GM19238 (cell line): ENCODE measurements around the gene POTEC.
"Not testable (repeated sequence)": the region's sequence is repeated elsewhere in the genome, so short reads cannot be mapped to it uniquely, and the experiment has no call there.

Experiments used
- DNase-seq: peaks from one replicate; pipeline ENCODE4 v3.0.0; 2011; ENCODE audit warnings: low spot score; ENCODE audit not compliant: insufficient read length

Gene POTEC

GRCh38 chr18:14543446-14543964 lies at the start of gene POTEC:
TSS of gene POTEC (minus strand) at chr18:14543600. CDS start at chr18:14543146, 454 bp downstream.
- not testable (repeated sequence) for DNase-seq

GRCh38 chr18:14577971-14578370 lies 34.6 kb upstream of the POTEC start:
- no peak for DNase-seq

- not testable (repeated sequence) for DNase-seq
Measured at GRCh38 chr18:14559502-14559901, 16.1 kb upstream of the POTEC start.

- not testable (repeated sequence) for DNase-seq
Measured at GRCh38 chr18:14531659-14532058, 11.7 kb downstream of the POTEC start.

- not testable (repeated sequence) for DNase-seq
Measured at GRCh38 chr18:14510707-14511106, 32.7 kb downstream of the POTEC start.

- DNase-seq, result not testable (repeated sequence)
Measured at GRCh38 chr18:14503691-14504090, 39.7 kb downstream of the POTEC start.

GRCh38 chr18:14501894-14502293 lies 41.5 kb downstream of the POTEC start:
- DNase-seq, result not testable (repeated sequence)

- not testable (repeated sequence) for DNase-seq
Measured at GRCh38 chr18:14489256-14490014, 54.0 kb downstream of the POTEC start.

- not testable (repeated sequence) for DNase-seq
Measured at GRCh38 chr18:14488789-14489188, 54.6 kb downstream of the POTEC start.

GRCh38 chr18:14486926-14487580 lies 56.3 kb downstream of the POTEC start:
- not testable (repeated sequence) for DNase-seq

GRCh38 chr18:14479076-14479475 lies 64.3 kb downstream of the POTEC start:
- DNase-seq, result not testable (repeated sequence)

- DNase-seq, result not testable (repeated sequence)
Measured at GRCh38 chr18:14475520-14475919, 67.9 kb downstream of the POTEC start.

GRCh38 chr18:14474752-14475151 lies 68.6 kb downstream of the POTEC start:
- not testable (repeated sequence) for DNase-seq

- not testable (repeated sequence) for DNase-seq
Measured at GRCh38 chr18:14474007-14474720, 69.2 kb downstream of the POTEC start.

GRCh38 chr18:14473250-14474006 lies 70.0 kb downstream of the POTEC start:
- DNase-seq, result not testable (repeated sequence)

- DNase-seq, result not testable (repeated sequence)
Measured at GRCh38 chr18:14471286-14471685, 72.1 kb downstream of the POTEC start.

GRCh38 chr18:14470446-14470845 lies 73.0 kb downstream of the POTEC start:
- not testable (repeated sequence) for DNase-seq

GRCh38 chr18:14470046-14470445 lies 73.4 kb downstream of the POTEC start:
- not testable (repeated sequence) for DNase-seq

- DNase-seq, result not testable (repeated sequence)
Measured at GRCh38 chr18:14465989-14466388, 77.4 kb downstream of the POTEC start.
